ENCODE data around the gene PCNT.
"Not testable (repeated sequence)": the region's sequence is repeated elsewhere in the genome, so short reads cannot be mapped to it uniquely, and the experiment has no call there.

Gene PCNT

GRCh38 chr21:46456750-46457149, 132.8 kb downstream of the PCNT start:
- DNase-seq (ENCODE audit: low read depth), result no peak
- no peak overlapping the region for H3K4me3 ChIP-seq (ENCODE audit: low read length)
- no peak for TF ChIP-seq CTCF (conservative IDR thresholded peaks at IDR 0.05; ENCODE audit: low read length)

- DNase-seq (ENCODE audit: low read depth), result peak; percentile 46
- peak overlapping the region; percentile 83 for H3K4me3 ChIP-seq (ENCODE audit: low read length)
- TF ChIP-seq CTCF (conservative IDR thresholded peaks at IDR 0.05; ENCODE audit: low read length), result no peak
Observed at GRCh38 chr21:46457801-46458314, 133.9 kb downstream of the PCNT start.

DNA sequence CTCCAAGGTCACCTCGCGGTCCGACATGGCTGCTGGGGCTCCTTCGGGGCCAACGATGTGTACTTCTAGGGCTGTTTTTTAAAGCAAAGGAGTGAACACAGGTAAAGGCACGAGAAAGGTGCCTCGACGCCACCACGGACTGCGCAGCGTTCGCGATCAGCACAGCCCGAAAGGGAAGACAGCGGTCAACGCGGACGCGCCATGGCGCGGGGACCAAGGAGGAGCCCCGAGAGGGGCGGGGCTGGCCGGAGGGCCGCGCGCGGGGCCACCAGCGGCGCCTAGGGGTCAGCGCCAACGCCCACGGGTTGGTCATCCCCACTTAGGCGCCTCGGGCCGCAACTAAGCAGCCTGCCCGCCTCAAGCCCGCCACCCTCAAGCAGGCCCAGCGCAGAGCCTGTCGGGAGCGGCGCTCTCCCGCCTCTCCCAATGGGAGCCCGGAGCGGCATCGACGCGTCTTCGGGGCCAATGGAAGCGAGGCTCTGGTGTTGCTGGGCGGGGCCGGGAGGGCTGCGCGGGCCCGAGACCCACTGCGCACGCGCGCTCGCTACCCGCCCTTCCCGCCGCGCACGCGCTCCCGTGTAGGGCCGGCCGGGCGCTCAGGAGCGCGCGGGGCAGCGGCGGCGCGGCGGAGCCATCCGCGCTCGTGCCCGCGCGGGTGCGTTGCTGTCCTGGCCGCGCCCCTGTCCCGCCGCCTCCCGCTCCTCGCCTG, 134.5 kb downstream of the PCNT start, which contains the start of gene DIP2A:
Gene DIP2A, plus strand, starts transcription at position 577 of the 709 bp plus-strand sequence. CDS start 241 bp downstream, outside the sequence.
- no peak for TF ChIP-seq CTCF (conservative IDR thresholded peaks at IDR 0.05; ENCODE audit: low read length)
- H3K4me3 ChIP-seq (ENCODE audit: low read length), result peak within 1 kb of the TSS; percentile 83
- DNase-seq (ENCODE audit: low read depth), result peak; percentile 96

DNA sequence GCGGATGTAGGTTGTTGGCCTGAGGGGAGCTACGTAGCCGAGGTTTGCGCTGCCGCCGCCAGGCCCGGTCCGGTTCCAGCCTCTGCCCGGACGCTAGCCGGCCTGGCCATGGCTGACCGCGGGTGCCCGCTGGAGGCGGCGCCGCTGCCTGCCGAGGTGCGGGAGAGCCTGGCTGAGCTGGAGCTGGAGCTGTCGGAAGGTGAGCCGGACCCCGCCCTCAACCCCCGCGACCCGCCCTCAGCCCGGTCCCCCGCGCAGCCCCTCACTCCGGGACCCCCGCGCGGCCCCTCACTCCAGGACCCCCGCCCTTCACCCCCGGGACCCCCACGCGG, 135.0 kb downstream of the PCNT start:
- no peak for TF ChIP-seq CTCF (conservative IDR thresholded peaks at IDR 0.05; ENCODE audit: low read length)
- peak overlapping the region; percentile 78 for H3K4me3 ChIP-seq (ENCODE audit: low read length)
- no peak for DNase-seq (ENCODE audit: low read depth)

DNA sequence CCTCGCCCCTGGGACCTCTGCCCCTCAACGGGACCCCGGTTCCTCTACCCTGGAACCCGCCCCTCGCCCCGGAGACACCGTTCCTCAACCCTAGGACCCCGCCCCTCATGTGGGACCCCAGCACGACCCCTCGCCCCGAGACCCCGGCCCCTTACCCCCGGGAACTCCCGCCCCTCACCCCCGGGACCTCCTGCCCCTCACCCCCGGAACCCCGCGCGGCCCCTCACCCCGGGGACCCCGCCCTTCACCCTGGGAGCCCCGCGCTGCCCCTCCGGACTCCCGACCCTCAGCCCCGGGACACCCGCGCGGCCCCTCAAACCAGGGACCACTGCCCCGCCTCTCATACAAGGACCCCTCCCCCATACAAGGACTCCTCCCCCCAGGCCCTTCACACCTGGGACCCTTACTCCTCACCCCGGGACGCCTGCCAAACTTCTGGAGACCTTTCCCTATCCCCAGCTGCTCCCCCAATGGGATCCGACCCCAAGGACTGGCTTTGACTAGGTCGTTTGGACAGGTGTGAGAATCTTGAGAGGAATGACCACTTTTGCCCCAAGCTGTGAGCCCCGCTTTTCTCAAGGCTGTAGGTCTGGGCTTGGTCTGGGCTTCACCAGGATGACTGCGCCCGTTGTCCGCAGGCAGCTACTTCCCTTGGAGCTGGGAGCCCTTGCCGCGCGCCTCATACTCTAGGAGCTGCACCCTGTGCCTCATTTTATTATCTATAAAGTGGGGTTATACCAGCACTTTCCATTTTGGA, 135.6 kb downstream of the PCNT start:
- peak; percentile 54 for DNase-seq (ENCODE audit: low read depth)
- H3K4me3 ChIP-seq (ENCODE audit: low read length), result peak overlapping the region; percentile 78
- TF ChIP-seq CTCF (conservative IDR thresholded peaks at IDR 0.05; ENCODE audit: low read length), result no peak

DNA sequence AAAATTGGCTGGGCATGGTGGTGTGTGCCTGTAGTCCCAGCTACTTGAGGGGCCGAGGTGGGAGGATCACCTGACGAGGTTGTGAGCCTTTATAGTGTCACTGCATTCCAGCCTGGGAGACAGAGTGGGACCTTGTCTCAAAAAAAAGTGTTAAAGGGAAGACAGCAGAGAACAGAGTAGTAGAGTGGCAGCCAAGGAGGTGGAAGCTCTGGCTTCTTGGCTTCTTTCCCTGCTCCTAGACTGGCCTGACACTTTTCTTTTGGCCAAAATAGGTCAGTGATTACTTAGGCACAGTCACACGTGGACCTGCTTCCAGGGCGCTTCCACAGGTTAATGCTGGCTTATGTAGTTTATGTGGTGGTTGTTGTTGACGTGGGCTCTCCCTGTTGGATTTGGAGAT, 138.0 kb downstream of the PCNT start:
- no peak overlapping the region for H3K4me3 ChIP-seq (ENCODE audit: low read length)
- TF ChIP-seq CTCF (conservative IDR thresholded peaks at IDR 0.05; ENCODE audit: low read length), result no peak
- no peak for DNase-seq (ENCODE audit: low read depth)

- not testable (repeated sequence) for DNase-seq (ENCODE audit: low read depth); H3K4me3 ChIP-seq (ENCODE audit: low read length)
Observed at GRCh38 chr21:46465153-46465552, 141.2 kb downstream of the PCNT start.
